Jurkat, Clone E6-1 (cell line): ENCODE results near the gene C10orf95.
A peak's percentile ranks its signal among the peaks of the same experiment; 100 is the strongest.
"Not testable (repeated sequence)": the region's sequence is repeated elsewhere in the genome, so short reads cannot be mapped to it uniquely, and the experiment has no call there.

Source experiments
- DNase-seq: peaks from one replicate; pipeline ENCODE4 v3.0.0-alpha.2; 2011; ENCODE audit warnings: low read depth, low spot score
- H3K4me3 ChIP-seq: 2 replicates; pipeline ENCODE4 v1.5.1; 2011; ENCODE audit warnings: mild to moderate bottlenecking, low read length, control low read depth, moderate library complexity

Gene C10orf95

DNA sequence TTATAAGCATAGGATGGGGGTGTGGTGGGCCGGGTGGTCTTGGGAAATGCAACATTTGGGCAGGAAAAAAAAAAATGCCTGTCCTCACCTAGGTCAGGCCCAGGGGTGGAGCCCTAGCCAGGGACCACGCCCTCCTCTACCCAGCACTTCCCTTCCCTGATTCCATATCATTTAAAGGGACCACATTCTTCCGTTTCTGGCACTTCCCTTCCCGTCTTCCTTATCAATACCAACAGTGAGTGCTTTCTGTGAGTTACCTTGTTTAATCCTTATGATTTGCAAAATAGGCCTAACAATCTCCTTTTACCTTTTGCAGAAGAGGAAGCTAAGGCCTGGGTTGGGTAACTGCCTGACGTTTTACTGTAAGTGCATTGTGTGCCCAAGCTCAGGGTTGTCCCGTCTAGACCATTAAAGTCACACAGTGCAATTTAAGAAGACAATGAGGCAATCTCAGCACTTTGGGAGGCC lies 16.7 kb upstream of the C10orf95 start:
- H3K4me3 ChIP-seq, result no peak overlapping the region
- DNase-seq, result no peak

GRCh38 chr10:102467318-102467717 lies 16.0 kb upstream of the C10orf95 start:
- DNase-seq, result no peak
- no peak overlapping the region for H3K4me3 ChIP-seq

- no peak overlapping the region for H3K4me3 ChIP-seq
- DNase-seq, result no peak
Measured at GRCh38 chr10:102465466-102465865, 14.1 kb upstream of the C10orf95 start.

GRCh38 chr10:102463983-102464382 lies 12.6 kb upstream of the C10orf95 start:
- no peak overlapping the region for H3K4me3 ChIP-seq
- no peak for DNase-seq

GRCh38 chr10:102462512-102463054 lies 11.2 kb upstream of the C10orf95 start:
- DNase-seq, result no peak
- no peak overlapping the region for H3K4me3 ChIP-seq

- DNase-seq, result peak; percentile 75
- H3K4me3 ChIP-seq, result peak overlapping the region; percentile 86
Measured at GRCh38 chr10:102461187-102462054, 10.1 kb upstream of the C10orf95 start.

DNA sequence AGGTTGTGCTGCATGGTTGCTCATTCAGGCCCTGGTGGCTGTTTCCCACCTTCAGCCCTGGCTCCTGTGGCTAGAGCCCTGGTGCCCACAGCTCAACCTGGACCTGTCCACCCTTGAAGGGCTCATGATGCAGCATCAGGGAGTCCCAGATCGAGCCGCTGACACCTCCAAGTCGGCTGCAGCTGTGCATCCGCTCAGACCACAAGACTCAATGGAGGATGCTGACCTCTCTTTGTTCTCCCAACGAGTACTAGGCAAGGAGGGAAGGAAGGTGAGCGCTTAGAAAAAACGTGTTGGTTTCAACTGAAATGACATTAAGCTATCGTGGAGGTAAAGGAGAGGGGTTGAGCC lies 9.5 kb upstream of the C10orf95 start:
- peak overlapping the region; percentile 86 for H3K4me3 ChIP-seq

DNA sequence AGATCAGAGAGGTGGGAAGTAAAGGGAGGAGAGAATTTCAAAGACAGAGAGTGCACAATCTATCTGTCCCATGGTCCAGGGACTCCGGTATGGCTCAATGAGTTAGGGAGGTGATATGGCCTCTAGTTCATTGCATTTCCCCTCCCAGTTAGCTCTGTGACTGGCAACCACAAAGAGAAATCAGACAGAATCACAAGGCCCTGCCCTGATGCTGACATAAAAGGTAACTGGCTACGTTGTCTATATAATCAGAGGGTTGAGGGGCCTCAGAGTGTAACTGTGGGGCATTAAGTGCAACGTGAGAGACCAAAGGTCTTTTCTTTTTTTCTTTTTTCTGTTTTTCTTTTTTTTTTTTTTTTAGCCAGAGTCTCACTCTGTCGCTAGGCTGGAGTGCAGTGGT lies 7.3 kb upstream of the C10orf95 start:
- H3K4me3 ChIP-seq, result no peak overlapping the region

More for the DNA sequence above, 9.5 kb upstream of the C10orf95 start:
- DNase-seq, result no peak

GRCh38 chr10:102457591-102458150 lies 6.3 kb upstream of the C10orf95 start:
- no peak overlapping the region for H3K4me3 ChIP-seq
- DNase-seq, result no peak

More for the DNA sequence above, 7.3 kb upstream of the C10orf95 start:
- no peak for DNase-seq

DNA sequence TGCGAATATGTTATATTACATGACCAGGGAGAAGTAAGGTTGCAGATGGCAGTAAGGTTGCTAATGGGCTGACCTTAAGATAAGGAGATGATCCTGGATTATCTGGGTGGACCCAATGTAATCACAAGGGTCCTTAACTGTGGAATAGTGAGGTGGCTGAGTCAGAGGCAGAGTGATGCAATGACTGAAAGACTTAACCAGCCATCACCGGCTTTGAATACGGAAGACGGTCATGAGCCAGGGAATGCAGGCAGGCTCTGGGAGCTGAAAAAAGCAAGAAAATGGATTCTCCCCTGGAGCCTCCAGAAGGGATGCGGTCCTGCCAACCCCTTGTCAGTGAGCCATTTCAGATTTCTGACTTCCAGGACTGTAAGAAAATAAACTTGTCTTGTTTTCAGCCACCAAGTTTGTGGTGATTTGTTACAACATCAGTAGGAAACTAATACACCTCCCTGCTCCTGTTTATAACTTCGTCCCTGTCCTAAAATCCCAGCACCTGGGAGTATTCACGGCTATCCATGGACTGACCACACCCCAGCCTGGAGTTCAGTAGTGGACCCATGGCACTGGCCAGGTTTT lies 4.6 kb upstream of the C10orf95 start:
- no peak for DNase-seq
- no peak overlapping the region for H3K4me3 ChIP-seq

GRCh38 chr10:102454662-102455487 lies 3.5 kb upstream of the C10orf95 start:
- not testable (repeated sequence) for H3K4me3 ChIP-seq, DNase-seq

- no peak overlapping the region for H3K4me3 ChIP-seq
- DNase-seq, result no peak
Measured at GRCh38 chr10:102453502-102453901, 2.2 kb upstream of the C10orf95 start.

DNA sequence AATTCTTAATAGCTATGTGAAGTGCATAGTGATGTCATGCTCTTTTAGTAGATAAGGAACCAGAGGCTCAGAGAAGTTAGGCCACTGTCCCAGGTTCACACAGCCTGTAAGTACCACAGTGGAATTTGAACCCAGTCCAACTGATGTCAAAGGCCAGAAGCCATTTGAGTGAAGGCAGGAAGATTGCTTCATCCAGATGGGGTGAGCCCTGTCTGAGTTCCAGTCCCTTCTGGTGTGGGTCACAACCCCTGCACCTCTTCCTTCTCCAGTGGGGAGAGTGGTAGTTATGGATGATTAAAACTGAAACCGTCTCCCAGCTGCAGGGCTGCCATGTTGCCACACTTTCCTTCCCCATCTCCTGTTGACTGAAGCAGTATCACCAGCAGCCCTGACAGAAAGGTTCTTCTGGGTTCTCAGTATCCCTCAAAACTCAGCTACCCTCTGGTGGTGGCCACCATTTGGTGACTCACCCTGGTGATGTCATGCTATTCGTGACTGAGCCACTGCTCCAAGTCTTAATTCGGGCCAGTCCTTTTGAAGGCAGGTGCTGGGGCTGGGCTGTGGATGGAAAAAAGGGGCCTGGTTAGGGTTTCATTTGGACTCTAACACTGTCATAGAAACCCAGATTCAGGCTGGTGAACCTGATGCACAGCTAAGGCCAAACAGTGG lies 1.5 kb upstream of the C10orf95 start:
- no peak for DNase-seq

DNA sequence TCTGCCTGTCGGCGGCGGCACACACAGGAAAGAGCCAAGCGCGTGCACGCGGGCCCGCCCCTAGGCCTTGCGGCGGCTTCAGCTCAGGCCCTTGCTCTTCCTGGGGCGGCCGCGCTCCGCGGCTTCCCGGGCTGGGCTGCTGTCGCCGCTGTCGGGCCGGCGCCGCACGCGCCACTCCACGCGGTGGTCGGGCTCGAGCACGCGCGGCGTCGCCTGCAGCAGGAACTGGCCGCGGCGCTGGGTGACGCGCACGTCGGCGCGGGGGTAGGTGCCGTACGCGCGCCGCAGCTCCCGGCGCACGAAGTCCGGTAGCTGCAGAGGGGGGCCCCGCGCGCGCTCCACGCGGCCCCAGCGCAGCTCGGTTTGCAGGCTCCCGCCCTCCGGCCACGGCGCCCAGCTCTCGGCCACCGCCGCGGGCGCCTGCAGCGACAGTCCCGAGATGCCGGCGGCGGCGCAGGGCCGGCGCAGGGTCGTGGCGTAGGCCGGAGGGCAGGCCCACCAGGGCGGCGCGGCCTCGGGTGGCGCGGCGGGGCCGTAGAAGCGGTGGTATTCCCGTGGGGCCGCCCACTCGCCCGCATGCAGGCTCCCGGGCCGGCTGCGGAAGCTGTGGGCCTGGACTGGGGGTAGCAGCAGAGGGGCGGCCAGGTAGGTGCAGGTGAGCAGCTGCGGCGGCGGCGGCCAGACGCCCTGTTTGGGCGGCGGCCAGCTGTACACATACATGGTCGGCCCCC lies 804 bp downstream of the C10orf95 start:
- H3K4me3 ChIP-seq, result peak overlapping the region; percentile 99
- DNase-seq, result peak; percentile 87

More for the DNA sequence above, 1.5 kb upstream of the C10orf95 start:
- no peak overlapping the region for H3K4me3 ChIP-seq

- no peak for DNase-seq
- H3K4me3 ChIP-seq, result peak overlapping the region; percentile 99
Measured at GRCh38 chr10:102450124-102450373, 1.3 kb downstream of the C10orf95 start.

- H3K4me3 ChIP-seq, result peak overlapping the region; percentile 99
- DNase-seq, result peak; percentile 87
Measured at GRCh38 chr10:102449321-102450123, 1.8 kb downstream of the C10orf95 start.

- no peak overlapping the region for H3K4me3 ChIP-seq
- no peak for DNase-seq
Measured at GRCh38 chr10:102444851-102445250, 6.5 kb downstream of the C10orf95 start.
